ENCODE measurements around the gene SH3BP4.

The SH3BP4 gene

GRCh38 chr2:234939996-234940395 is 11.8 kb upstream of the SH3BP4 start:
- no peak for TF ChIP-seq CTCF (IDR thresholded peaks at IDR 0.05)
- H3K4me3 ChIP-seq: no peak overlapping the region
- DNase-seq (ENCODE audit: low spot score): no peak
- H3K27ac ChIP-seq: no peak overlapping the region

DNA sequence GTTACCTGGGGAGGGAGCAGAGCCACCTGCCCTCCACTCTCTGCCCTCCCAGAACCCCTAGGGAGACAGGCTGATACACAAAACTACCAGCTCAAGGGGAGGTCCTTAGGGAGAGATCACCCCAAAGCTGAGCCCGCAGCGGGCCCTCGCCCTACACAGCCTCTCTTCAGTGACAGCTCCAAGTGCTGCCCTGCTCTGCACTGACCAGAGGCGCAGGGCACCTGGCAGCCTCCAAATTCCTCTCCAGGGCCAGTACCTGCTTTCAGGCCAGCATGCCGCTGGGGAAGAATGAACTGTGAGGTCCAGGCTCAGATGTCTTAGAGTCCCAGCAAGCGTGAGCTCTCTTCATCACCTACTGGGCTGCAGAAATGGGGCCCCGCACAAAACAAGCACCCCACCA is 11.3 kb upstream of the SH3BP4 start:
- Histone ChIP-seq H3K4me3 (no peak overlapping the region), H3K27ac (no peak overlapping the region)
- TF ChIP-seq CTCF (IDR thresholded peaks at IDR 0.05): no peak
- no peak for DNase-seq (ENCODE audit: low spot score)

- no peak for DNase-seq (ENCODE audit: low spot score)
- no peak for TF ChIP-seq CTCF (IDR thresholded peaks at IDR 0.05)
- Histone ChIP-seq H3K4me3 (no peak overlapping the region), H3K27ac (no peak overlapping the region)
Measured at GRCh38 chr2:234945339-234945873, 6.4 kb upstream of the SH3BP4 start.

- H3K4me3 ChIP-seq: no peak overlapping the region
- no peak overlapping the region for H3K27ac ChIP-seq
- no peak for TF ChIP-seq CTCF (IDR thresholded peaks at IDR 0.05)
- DNase-seq (ENCODE audit: low spot score): no peak
Measured at GRCh38 chr2:234947556-234947955, 4.3 kb upstream of the SH3BP4 start.

GRCh38 chr2:234949762-234950434 is 1.9 kb upstream of the SH3BP4 start:
- no peak for DNase-seq (ENCODE audit: low spot score)
- Histone ChIP-seq H3K4me3 (no peak overlapping the region), H3K27ac (no peak overlapping the region)
- TF ChIP-seq CTCF (IDR thresholded peaks at IDR 0.05): no peak

- Histone ChIP-seq H3K4me3 (no peak overlapping the region), H3K27ac (no peak overlapping the region)
- no peak for TF ChIP-seq CTCF (IDR thresholded peaks at IDR 0.05)
- no peak for DNase-seq (ENCODE audit: low spot score)
Measured at GRCh38 chr2:234950435-234950729, 1.4 kb upstream of the SH3BP4 start.

Data from coronary artery (tissue), 2 donors.